HEK293T (cell line): ENCODE data around the gene ZFPM1.

Experiments used
- CTCF ChIA-PET: fragments of 350-600 bp; formaldehyde crosslinking; extraction: SDS; loops from one replicate; lab custom pipeline; 2021; ENCODE audit warnings: antibody characterized with exemption, inconsistent platforms; lab: Yijun Ruan, JAX
- POLR2A ChIA-PET: fragments of 350-600 bp; formaldehyde crosslinking; extraction: SDS; loops from one replicate; lab custom pipeline; 2020; ENCODE audit warnings: antibody characterized with exemption, inconsistent platforms; lab: Yijun Ruan, JAX
- DNase-seq: peaks from one replicate; pipeline ENCODE4 v3.0.0; 2012; ENCODE audit warnings: mixed read lengths; ENCODE audit errors: extremely low spot score
- ARNT ChIP-seq: fragments of 450-650 bp; IDR thresholded peaks from 2 replicates; pipeline ENCODE4 v1.6.1; 2017; ENCODE audit warnings: mild to moderate bottlenecking
- BHLHE40 ChIP-seq: fragments of 450-650 bp; IDR thresholded peaks from 2 replicates; pipeline ENCODE4 v1.6.1; 2016; ENCODE audit warnings: mild to moderate bottlenecking, moderate library complexity, borderline replicate concordance
- CTBP1 ChIP-seq: fragments of 450-650 bp; IDR thresholded peaks from 2 replicates; pipeline ENCODE4 v1.6.1; 2016; ENCODE audit warnings: borderline replicate concordance
- ELF4 ChIP-seq: fragments of 450-650 bp; IDR thresholded peaks from 2 replicates; pipeline ENCODE4 v1.6.1; 2017; ENCODE audit warnings: antibody characterized with exemption
- FOXA1 ChIP-seq: fragments of 450-650 bp; IDR thresholded peaks from 2 replicates; pipeline ENCODE4 v1.6.1; 2016; ENCODE audit warnings: mild to moderate bottlenecking
- FOXK2 ChIP-seq: fragments of 450-650 bp; IDR thresholded peaks from 2 replicates; pipeline ENCODE4 v1.6.1; 2016; ENCODE audit warnings: mild to moderate bottlenecking
- FOXM1 ChIP-seq: fragments of 450-650 bp; IDR thresholded peaks from 2 replicates; pipeline ENCODE4 v1.6.1; 2017; ENCODE audit warnings: mild to moderate bottlenecking, borderline replicate concordance
- HDGF ChIP-seq: fragments of 450-650 bp; IDR thresholded peaks from 2 replicates; pipeline ENCODE4 v1.6.1; 2017; ENCODE audit warnings: antibody characterized with exemption, borderline replicate concordance
- L3MBTL2 ChIP-seq: fragments of 450-650 bp; conservative IDR thresholded peaks from 2 replicates; pipeline ENCODE4 v1.6.1; 2016; ENCODE audit warnings: mild to moderate bottlenecking
- LEF1 ChIP-seq: fragments of 450-650 bp; IDR thresholded peaks from 2 replicates; pipeline ENCODE4 v1.6.1; 2017; ENCODE audit warnings: mild to moderate bottlenecking, borderline replicate concordance
- NFRKB ChIP-seq: fragments of 450-650 bp; IDR thresholded peaks from 2 replicates; pipeline ENCODE4 v1.6.1; 2016; ENCODE audit warnings: mild to moderate bottlenecking, moderate library complexity
- PKNOX1 ChIP-seq: fragments of 450-650 bp; IDR thresholded peaks from 2 replicates; pipeline ENCODE4 v1.6.1; 2016
- SP1 ChIP-seq: fragments of 450-650 bp; IDR thresholded peaks from 2 replicates; pipeline ENCODE4 v1.6.1; 2017
- SUZ12 ChIP-seq: fragments of 450-650 bp; IDR thresholded peaks from 2 replicates; pipeline ENCODE4 v1.6.1; 2016; ENCODE audit warnings: mild to moderate bottlenecking
- TARDBP ChIP-seq: fragments of 450-650 bp; IDR thresholded peaks from 2 replicates; pipeline ENCODE4 v1.6.1; 2016
- ZNF384 ChIP-seq: fragments of 450-650 bp; IDR thresholded peaks from 2 replicates; pipeline ENCODE4 v1.6.1; 2016

ZFPM1 gene

GRCh38 chr16:88459366-88460073 lies 6.4 kb downstream of the ZFPM1 start:
- POLR2A ChIA-PET, result no interaction called here
- CTCF ChIA-PET, result no interaction called here
- no peak for DNase-seq
- TF ChIP-seq FOXK2, result no peak
- TF ChIP-seq FOXM1, result no peak

DNA sequence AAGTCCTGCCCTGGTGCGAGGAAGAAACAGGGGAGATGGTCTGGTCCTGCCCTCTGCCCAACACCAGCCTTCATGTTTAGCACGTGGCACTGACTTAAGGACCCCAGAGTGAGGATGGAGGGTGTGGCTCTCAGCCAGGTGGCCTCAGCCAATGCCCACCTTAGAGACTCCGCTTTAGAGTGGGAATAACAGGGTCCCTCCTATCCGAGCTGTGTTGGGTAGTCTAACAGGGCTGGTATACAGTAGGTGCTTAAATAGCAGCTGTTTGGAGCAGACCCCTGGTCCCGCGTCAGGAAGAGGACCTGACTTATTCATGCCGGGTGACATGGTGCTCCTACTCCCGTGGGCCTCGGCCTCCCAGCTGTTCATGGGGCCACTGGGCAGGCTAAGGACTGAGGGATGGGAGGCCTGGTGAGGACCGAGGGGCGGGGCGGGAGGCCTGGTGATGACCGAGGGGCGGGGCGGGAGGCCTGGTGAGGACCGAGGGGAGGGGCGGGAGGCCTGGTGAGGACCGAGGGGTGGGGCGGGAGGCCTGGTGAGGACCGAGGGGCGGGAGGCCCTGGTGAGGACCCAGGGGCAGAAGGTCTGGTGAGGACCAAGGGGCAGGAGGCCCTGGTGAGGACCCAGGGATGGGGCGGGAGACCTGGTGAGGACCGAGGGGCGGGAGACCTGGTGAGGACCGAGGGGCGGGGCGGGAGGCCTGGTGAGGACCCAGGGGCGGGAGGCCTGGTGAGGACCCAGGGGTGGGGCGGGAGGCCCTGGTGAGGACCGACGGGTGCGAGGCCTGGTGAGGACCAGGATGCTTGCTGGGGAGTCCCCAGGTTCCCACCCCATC lies 7.6 kb downstream of the ZFPM1 start:
- CTCF ChIA-PET, result no interaction called here
- POLR2A ChIA-PET, result no interaction called here
- no peak for DNase-seq
- TF ChIP-seq BHLHE40, result no peak
- no peak for TF ChIP-seq FOXM1
- no peak for TF ChIP-seq L3MBTL2
- no peak for TF ChIP-seq PKNOX1
- TF ChIP-seq FOXA1, result no peak
- no peak for TF ChIP-seq ARNT
- TF ChIP-seq HDGF, result no peak
- no peak for TF ChIP-seq ELF4
- TF ChIP-seq SUZ12, result no peak
- TF ChIP-seq ZNF384, result no peak
- TF ChIP-seq LEF1, result no peak
- TF ChIP-seq NFRKB, result no peak

- CTCF ChIA-PET, result no interaction called here
- POLR2A ChIA-PET, result interaction anchor here (1.0 kb wide), 1 partner anchor 9 kb away, joined by 3 read pairs; the partner anchor contains the start of gene ZFPM1
- DNase-seq, result peak; percentile 35
- TF ChIP-seq FOXK2 (no peak), FOXA1 (no peak), SUZ12 (no peak), TARDBP (no peak), ELF4 (no peak), HDGF (no peak), CTBP1 (no peak), ZNF384 (no peak), SP1 (no peak)
Observed at GRCh38 chr16:88461331-88462269, 8.5 kb downstream of the ZFPM1 start.

GRCh38 chr16:88462396-88462795 lies 9.3 kb downstream of the ZFPM1 start:
- ChIA-PET POLR2A (interaction anchor here (1.0 kb wide), 1 partner anchor 10 kb away, joined by 3 read pairs; the partner anchor contains the start of gene ZFPM1), CTCF (no interaction called here)
- TF ChIP-seq SUZ12, result no peak
- no peak for TF ChIP-seq FOXM1
- TF ChIP-seq TARDBP, result no peak
- TF ChIP-seq FOXA1, result no peak
- TF ChIP-seq CTBP1, result no peak
- TF ChIP-seq NFRKB, result no peak
- DNase-seq, result no peak

GRCh38 chr16:88463411-88463810 lies 10.3 kb downstream of the ZFPM1 start:
- TF ChIP-seq ZNF384, result no peak
- no peak for TF ChIP-seq ELF4
- TF ChIP-seq CTBP1, result no peak
- TF ChIP-seq HDGF, result no peak
- TF ChIP-seq ARNT, result no peak
- no peak for TF ChIP-seq TARDBP
- no peak for TF ChIP-seq BHLHE40
- TF ChIP-seq SP1, result no peak
- no peak for TF ChIP-seq FOXM1
- TF ChIP-seq FOXA1, result no peak
- no peak for TF ChIP-seq SUZ12
- no peak for TF ChIP-seq PKNOX1
- TF ChIP-seq LEF1, result no peak
- no peak for TF ChIP-seq L3MBTL2
- TF ChIP-seq FOXK2, result no peak
- no peak for TF ChIP-seq NFRKB
- no peak for DNase-seq
- CTCF ChIA-PET, result no interaction called here
- POLR2A ChIA-PET, result no interaction called here

DNA sequence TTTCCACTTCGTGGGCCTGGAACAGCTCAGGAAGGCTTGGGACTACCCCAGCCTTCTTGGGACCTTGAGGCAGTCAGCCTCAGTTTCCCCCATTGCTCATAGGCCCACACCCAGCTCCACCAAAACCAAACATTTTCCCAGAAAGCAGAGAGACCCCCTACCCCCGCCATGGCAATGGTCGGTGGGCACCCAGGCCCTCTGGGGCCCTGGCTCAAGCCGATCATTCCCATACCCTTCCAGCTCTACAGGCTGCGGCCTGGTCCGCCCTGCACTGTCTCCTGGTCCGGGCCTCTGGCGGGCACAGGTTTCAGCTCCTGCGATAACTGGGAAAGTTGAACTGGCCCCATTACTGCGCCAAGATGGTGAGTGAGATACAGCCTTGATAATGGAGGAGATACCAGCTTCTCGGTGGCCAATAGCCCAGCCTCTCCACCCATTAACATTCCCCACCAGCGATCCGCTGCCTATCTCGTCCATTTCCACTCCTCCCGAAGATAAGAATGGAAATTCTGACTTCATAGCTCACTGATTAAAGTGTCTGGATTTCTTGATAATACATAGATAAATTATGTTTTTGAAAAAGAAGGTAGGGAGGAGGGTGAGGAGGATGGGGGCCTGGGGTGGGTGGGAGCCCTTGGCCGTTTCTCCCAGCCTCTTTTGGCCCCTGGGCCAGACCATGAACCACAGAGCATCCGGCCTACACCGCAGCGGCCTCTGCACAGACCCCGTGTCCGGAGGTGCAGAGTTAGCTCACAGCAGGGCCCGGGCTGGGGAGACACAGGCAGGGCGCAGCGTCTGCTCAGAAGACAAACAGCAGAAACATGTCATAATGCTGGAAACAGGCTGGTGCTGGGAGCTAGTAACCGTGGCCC lies 11.6 kb downstream of the ZFPM1 start:
- no peak for DNase-seq
- POLR2A ChIA-PET, result no interaction called here
- CTCF ChIA-PET, result no interaction called here
- no peak for TF ChIP-seq SP1
- no peak for TF ChIP-seq ARNT
- no peak for TF ChIP-seq HDGF
- TF ChIP-seq CTBP1, result no peak
- TF ChIP-seq ZNF384, result no peak
- no peak for TF ChIP-seq FOXK2
- TF ChIP-seq FOXA1, result no peak
- no peak for TF ChIP-seq NFRKB
- TF ChIP-seq TARDBP, result no peak
- TF ChIP-seq FOXM1, result no peak
